GM23338 (cell line): ENCODE results near the gene RIC1. TPM values are rescaled to one million over a fixed set of nuclear protein-coding genes. Genes with fewer than 3 reads are reported as not detected.

Source experiments
- ATAC-seq: fragments of 200-7000 bp; cut with Tn5 transposase; 3 replicates; pipeline ENCODE4 v1.9.1; 2020
- DNase-seq: peaks from one replicate; pipeline ENCODE4 v3.0.0-alpha.2; 2015; ENCODE audit warnings: low spot score
- H2AFZ ChIP-seq: fragments of 200-600 bp; sonication (generic); 2 replicates; pipeline ENCODE4 v1.8.0; 2016; ENCODE audit warnings: antibody characterized with exemption, mild to moderate bottlenecking, moderate library complexity
- H3F3A ChIP-seq: fragments of 200-600 bp; sonication (generic); replicated peaks from 2 replicates; pipeline ENCODE4 v1.8.0; 2017; ENCODE audit warnings: antibody characterized with exemption, mixed run types, low read depth
- H3K27ac ChIP-seq: fragments of 200-600 bp; sonication (generic); 2 replicates; pipeline ENCODE4 v1.6.1; 2016; ENCODE audit warnings: low read depth
- H3K27me3 ChIP-seq: fragments of 200-600 bp; sonication (generic); 2 replicates; pipeline ENCODE4 v1.8.0; 2016; ENCODE audit warnings: mild to moderate bottlenecking, mixed run types, moderate library complexity; ENCODE audit not compliant: insufficient read depth
- H3K36me3 ChIP-seq: fragments of 200-600 bp; sonication (generic); 2 replicates; pipeline ENCODE4 v1.8.0; 2016; ENCODE audit warnings: mild to moderate bottlenecking; ENCODE audit not compliant: insufficient read depth
- H3K4me1 ChIP-seq: fragments of 200-600 bp; sonication (generic); 2 replicates; pipeline ENCODE4 v1.8.0; 2016; ENCODE audit warnings: mild to moderate bottlenecking, moderate library complexity; ENCODE audit not compliant: insufficient read depth
- H3K4me2 ChIP-seq: fragments of 200-600 bp; sonication (generic); 2 replicates; pipeline ENCODE4 v1.7.1; 2017; ENCODE audit warnings: mixed run types
- H3K4me3 ChIP-seq: fragments of 200-600 bp; sonication (generic); 2 replicates; pipeline ENCODE4 v1.6.1; 2016; ENCODE audit warnings: mixed run types
- H3K79me2 ChIP-seq: fragments of 200-600 bp; sonication (generic); replicated peaks from 2 replicates; pipeline ENCODE4 v1.8.0; 2017; ENCODE audit warnings: mild to moderate bottlenecking; ENCODE audit not compliant: insufficient read depth
- H3K9me2 ChIP-seq: fragments of 200-600 bp; sonication (generic); 2 replicates; pipeline ENCODE4 v1.8.0; 2017; ENCODE audit not compliant: insufficient read depth
- H4K20me1 ChIP-seq: fragments of 200-600 bp; sonication (generic); replicated peaks from 2 replicates; pipeline ENCODE4 v1.8.0; 2017; ENCODE audit warnings: mild to moderate bottlenecking; ENCODE audit not compliant: insufficient read depth
- H3K27ac Mint-ChIP-seq: 2 replicates; pipeline ENCODE4 v1.8.0; 2020; ENCODE audit warnings: inconsistent platforms, mild to moderate bottlenecking, moderate library complexity, mixed read lengths
- H3K27me3 Mint-ChIP-seq: 3 replicates; pipeline ENCODE4 v1.8.0; 2022; ENCODE audit warnings: low read depth, mild to moderate bottlenecking, moderate library complexity, mixed read lengths, inconsistent platforms; ENCODE audit not compliant: insufficient read depth, poor library complexity
- H3K36me3 Mint-ChIP-seq: 3 replicates; pipeline ENCODE4 v1.8.0; 2021; ENCODE audit warnings: low read depth, mild to moderate bottlenecking, inconsistent platforms, moderate library complexity, mixed read lengths
- H3K4me1 Mint-ChIP-seq: 3 replicates; pipeline ENCODE4 v1.8.0; 2020; ENCODE audit warnings: mild to moderate bottlenecking, inconsistent platforms, mixed read lengths
- H3K4me3 Mint-ChIP-seq: 3 replicates; pipeline ENCODE4 v1.8.0; 2021; ENCODE audit warnings: moderate library complexity, mild to moderate bottlenecking, inconsistent platforms, mixed read lengths
- H3K9me3 Mint-ChIP-seq: 3 replicates; pipeline ENCODE4 v1.8.0; 2020; ENCODE audit warnings: moderate library complexity, mild to moderate bottlenecking, inconsistent platforms, mixed read lengths
- EZH2 ChIP-seq: fragments of 200-600 bp; sonication (generic); IDR thresholded peaks from one replicate; pipeline ENCODE4 v1.8.0; 2017; ENCODE audit warnings: antibody characterized with exemption, mild to moderate bottlenecking, low read depth; ENCODE audit not compliant: unreplicated experiment
- NANOG ChIP-seq: IDR thresholded peaks from 2 replicates; pipeline ENCODE4 v1.6.1; 2016; ENCODE audit warnings: antibody characterized with exemption, borderline replicate concordance
- POLR2AphosphoS5 ChIP-seq: IDR thresholded peaks from 2 replicates; pipeline ENCODE4 v1.6.1; 2016; ENCODE audit warnings: antibody characterized with exemption, low read depth
- STAT1 ChIP-seq: IDR thresholded peaks from one replicate; pipeline ENCODE4 v1.6.1; 2016; ENCODE audit warnings: antibody characterized with exemption; ENCODE audit not compliant: unreplicated experiment
- ZNF114 ChIP-seq: fragments of 250-450 bp; sonication (Bioruptor Pico); IDR thresholded peaks from 2 replicates; pipeline ENCODE4 v1.5.0; 2020; ENCODE audit warnings: mild to moderate bottlenecking, moderate library complexity
- ZNF331 ChIP-seq: fragments of 250-450 bp; sonication (Bioruptor Pico); IDR thresholded peaks from 2 replicates; pipeline ENCODE4 v1.5.0; 2020; ENCODE audit warnings: low read depth, mild to moderate bottlenecking, moderate library complexity
- polyA plus RNA-seq: library from polyadenylated mRNA; unstranded; fragments of >200 nt; fragmentation: Nextera tagmentation; extraction: Ambion mirVana; gene quantifications from 2 replicates; pipeline ENCODE4 v1.2.1, GENCODE V29; 2016
- total RNA-seq: library from RNA; depleted of rRNA; stranded (reverse); fragments of >200 nt; shearing (Covaris generic); gene quantifications from 2 replicates; pipeline ENCODE4 v1.2.3, GENCODE V29; 2014
- TF ChIP-seq, protein P1 (sequence below): IDR thresholded peaks from one replicate; pipeline ENCODE4 v1.6.1; 2018; ENCODE audit warnings: antibody characterized with exemption; ENCODE audit not compliant: unreplicated experiment
- TF ChIP-seq, protein P2 (sequence below), 2 experiments: fragments of 200-600 bp in 1 of 2; sonication (generic) in 1 of 2; conservative IDR thresholded peaks; 2 replicates each; pipeline versions ENCODE4 v1.5.1 to v1.6.1; 2016 to 2017; ENCODE audit warnings: antibody characterized with exemption in 2 of 2, low read depth in 2 of 2, mild to moderate bottlenecking in 2 of 2, moderate library complexity in 1 of 2
- TF ChIP-seq, protein P3 (sequence below): fragments of 250-450 bp; sonication (Bioruptor Pico); IDR thresholded peaks from 2 replicates; pipeline ENCODE4 v1.5.0; 2020; ENCODE audit warnings: mild to moderate bottlenecking, moderate library complexity

Gene RIC1
- total and polyA plus RNA-seq, 2 experiments from 2014 or later: 7.8 to 34.9 TPM

DNA sequence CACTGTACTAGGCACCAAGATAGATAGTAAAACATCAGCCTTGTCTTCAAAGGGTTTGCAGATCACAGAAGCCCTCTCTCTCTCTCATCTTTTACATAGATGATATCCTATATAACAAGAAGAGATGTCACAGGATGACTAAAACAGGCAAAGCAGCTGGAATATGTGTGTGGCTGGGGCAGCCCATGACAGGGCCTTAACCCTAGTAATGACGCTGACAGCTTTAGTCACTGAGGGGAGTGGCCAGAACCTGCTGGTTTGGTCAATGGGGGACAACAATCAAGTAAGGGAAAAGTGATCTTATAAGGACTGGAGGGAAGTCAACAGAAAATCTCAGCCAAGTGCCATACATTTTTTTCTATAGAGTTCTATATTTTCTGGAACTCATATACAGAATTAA, 41.9 kb upstream of the RIC1 start (continued):
- TF ChIP-seq ZNF114 (CRISPR knock-in tag) (no peak), ZNF331 (CRISPR knock-in tag) (no peak)
- TF ChIP-seq, protein P1, sequence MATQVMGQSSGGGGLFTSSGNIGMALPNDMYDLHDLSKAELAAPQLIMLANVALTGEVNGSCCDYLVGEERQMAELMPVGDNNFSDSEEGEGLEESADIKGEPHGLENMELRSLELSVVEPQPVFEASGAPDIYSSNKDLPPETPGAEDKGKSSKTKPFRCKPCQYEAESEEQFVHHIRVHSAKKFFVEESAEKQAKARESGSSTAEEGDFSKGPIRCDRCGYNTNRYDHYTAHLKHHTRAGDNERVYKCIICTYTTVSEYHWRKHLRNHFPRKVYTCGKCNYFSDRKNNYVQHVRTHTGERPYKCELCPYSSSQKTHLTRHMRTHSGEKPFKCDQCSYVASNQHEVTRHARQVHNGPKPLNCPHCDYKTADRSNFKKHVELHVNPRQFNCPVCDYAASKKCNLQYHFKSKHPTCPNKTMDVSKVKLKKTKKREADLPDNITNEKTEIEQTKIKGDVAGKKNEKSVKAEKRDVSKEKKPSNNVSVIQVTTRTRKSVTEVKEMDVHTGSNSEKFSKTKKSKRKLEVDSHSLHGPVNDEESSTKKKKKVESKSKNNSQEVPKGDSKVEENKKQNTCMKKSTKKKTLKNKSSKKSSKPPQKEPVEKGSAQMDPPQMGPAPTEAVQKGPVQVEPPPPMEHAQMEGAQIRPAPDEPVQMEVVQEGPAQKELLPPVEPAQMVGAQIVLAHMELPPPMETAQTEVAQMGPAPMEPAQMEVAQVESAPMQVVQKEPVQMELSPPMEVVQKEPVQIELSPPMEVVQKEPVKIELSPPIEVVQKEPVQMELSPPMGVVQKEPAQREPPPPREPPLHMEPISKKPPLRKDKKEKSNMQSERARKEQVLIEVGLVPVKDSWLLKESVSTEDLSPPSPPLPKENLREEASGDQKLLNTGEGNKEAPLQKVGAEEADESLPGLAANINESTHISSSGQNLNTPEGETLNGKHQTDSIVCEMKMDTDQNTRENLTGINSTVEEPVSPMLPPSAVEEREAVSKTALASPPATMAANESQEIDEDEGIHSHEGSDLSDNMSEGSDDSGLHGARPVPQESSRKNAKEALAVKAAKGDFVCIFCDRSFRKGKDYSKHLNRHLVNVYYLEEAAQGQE: no peak

DNA sequence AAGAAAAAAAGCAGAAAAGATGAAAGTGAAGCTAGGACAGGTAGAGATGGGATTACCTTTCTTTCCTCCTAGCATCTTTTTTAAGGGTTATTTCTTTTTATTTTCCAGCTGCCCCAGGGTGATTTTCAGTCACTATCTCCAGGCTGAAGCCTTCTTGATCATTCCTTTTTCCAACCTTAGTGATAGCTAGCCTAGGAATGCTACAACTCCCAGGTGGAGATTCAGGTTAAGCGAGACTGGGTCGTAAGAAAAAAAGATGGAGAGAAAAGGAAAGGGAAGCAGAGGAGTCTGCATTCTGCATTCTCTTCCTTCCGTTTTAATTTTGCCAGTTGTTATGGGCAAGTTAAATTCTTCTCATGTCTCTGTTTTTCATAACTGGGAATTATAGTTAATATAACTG, 36.7 kb upstream of the RIC1 start:
- no peaks in the 10 kb centered on the region for H3K9me3 Mint-ChIP-seq
- H3K27me3 Mint-ChIP-seq: peaks cover 4% of the 10 kb centered on the region
- Histone ChIP-seq H3K4me2 (no peak overlapping the region), H3K9me2 (no peaks in the 10 kb centered on the region), H3K4me1 (no peaks in the 10 kb centered on the region), H2AFZ (no peak overlapping the region), H3K36me3 (no peaks in the 10 kb centered on the region), H3F3A (no peaks in the 10 kb centered on the region), H4K20me1 (no peaks in the 10 kb centered on the region), H3K79me2 (no peaks in the 10 kb centered on the region), H3K27me3 (no peaks in the 10 kb centered on the region), H3K27ac (no peak overlapping the region), H3K4me3 (no peak overlapping the region)
- ATAC-seq (no peak), DNase-seq (no peak)
- no peak overlapping the region for H3K27ac Mint-ChIP-seq
- TF ChIP-seq, protein P2, sequence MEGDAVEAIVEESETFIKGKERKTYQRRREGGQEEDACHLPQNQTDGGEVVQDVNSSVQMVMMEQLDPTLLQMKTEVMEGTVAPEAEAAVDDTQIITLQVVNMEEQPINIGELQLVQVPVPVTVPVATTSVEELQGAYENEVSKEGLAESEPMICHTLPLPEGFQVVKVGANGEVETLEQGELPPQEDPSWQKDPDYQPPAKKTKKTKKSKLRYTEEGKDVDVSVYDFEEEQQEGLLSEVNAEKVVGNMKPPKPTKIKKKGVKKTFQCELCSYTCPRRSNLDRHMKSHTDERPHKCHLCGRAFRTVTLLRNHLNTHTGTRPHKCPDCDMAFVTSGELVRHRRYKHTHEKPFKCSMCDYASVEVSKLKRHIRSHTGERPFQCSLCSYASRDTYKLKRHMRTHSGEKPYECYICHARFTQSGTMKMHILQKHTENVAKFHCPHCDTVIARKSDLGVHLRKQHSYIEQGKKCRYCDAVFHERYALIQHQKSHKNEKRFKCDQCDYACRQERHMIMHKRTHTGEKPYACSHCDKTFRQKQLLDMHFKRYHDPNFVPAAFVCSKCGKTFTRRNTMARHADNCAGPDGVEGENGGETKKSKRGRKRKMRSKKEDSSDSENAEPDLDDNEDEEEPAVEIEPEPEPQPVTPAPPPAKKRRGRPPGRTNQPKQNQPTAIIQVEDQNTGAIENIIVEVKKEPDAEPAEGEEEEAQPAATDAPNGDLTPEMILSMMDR (conservative IDR thresholded peaks at IDR 0.05; ENCODE audit: low read depth in 2 of 2): no peak
- TF ChIP-seq STAT1: no peak
- H3K4me1 Mint-ChIP-seq: peaks cover 4% of the 10 kb centered on the region; the same call in 2 of the 3 replicates
- H3K36me3 Mint-ChIP-seq: no peaks in the 10 kb centered on the region
- no peak overlapping the region for H3K4me3 Mint-ChIP-seq

DNA sequence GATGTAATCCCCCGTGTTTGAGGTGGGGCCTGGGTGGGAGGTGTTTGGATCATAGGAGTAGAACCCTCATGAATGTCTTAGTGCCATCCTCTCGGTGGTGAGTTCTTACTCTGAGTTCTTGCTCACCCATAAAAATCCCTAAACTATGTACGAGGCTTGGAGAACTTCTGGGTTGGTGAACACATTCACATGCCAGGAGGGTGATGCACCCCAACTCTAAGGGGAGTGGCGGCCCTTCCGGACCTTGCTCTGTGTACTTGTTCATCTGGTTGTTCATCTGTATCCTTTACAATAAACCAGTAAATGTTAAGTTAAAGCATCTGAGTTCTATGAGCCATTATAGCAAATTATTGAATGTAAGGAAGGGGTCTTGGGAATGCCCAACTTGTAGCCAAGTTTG, 36.0 kb upstream of the RIC1 start:
- Histone ChIP-seq H3K4me3 (no peak overlapping the region), H2AFZ (no peak overlapping the region), H3K4me2 (no peak overlapping the region), H3K4me1 (no peaks in the 10 kb centered on the region), H3K36me3 (no peaks in the 10 kb centered on the region), H3K27me3 (no peaks in the 10 kb centered on the region), H3K9me2 (no peaks in the 10 kb centered on the region), H4K20me1 (no peaks in the 10 kb centered on the region), H3K79me2 (no peaks in the 10 kb centered on the region), H3K27ac (no peak overlapping the region), H3F3A (no peaks in the 10 kb centered on the region)
- no peak for DNase-seq
- Mint-ChIP-seq H3K4me3 (no peak overlapping the region), H3K27me3 (peaks cover 4% of the 10 kb centered on the region), H3K36me3 (no peaks in the 10 kb centered on the region), H3K9me3 (no peaks in the 10 kb centered on the region), H3K4me1 (peaks cover 4% of the 10 kb centered on the region; the same call in 2 of the 3 replicates), H3K27ac (no peak overlapping the region)
- ATAC-seq: no peak
- TF ChIP-seq, protein P3, sequence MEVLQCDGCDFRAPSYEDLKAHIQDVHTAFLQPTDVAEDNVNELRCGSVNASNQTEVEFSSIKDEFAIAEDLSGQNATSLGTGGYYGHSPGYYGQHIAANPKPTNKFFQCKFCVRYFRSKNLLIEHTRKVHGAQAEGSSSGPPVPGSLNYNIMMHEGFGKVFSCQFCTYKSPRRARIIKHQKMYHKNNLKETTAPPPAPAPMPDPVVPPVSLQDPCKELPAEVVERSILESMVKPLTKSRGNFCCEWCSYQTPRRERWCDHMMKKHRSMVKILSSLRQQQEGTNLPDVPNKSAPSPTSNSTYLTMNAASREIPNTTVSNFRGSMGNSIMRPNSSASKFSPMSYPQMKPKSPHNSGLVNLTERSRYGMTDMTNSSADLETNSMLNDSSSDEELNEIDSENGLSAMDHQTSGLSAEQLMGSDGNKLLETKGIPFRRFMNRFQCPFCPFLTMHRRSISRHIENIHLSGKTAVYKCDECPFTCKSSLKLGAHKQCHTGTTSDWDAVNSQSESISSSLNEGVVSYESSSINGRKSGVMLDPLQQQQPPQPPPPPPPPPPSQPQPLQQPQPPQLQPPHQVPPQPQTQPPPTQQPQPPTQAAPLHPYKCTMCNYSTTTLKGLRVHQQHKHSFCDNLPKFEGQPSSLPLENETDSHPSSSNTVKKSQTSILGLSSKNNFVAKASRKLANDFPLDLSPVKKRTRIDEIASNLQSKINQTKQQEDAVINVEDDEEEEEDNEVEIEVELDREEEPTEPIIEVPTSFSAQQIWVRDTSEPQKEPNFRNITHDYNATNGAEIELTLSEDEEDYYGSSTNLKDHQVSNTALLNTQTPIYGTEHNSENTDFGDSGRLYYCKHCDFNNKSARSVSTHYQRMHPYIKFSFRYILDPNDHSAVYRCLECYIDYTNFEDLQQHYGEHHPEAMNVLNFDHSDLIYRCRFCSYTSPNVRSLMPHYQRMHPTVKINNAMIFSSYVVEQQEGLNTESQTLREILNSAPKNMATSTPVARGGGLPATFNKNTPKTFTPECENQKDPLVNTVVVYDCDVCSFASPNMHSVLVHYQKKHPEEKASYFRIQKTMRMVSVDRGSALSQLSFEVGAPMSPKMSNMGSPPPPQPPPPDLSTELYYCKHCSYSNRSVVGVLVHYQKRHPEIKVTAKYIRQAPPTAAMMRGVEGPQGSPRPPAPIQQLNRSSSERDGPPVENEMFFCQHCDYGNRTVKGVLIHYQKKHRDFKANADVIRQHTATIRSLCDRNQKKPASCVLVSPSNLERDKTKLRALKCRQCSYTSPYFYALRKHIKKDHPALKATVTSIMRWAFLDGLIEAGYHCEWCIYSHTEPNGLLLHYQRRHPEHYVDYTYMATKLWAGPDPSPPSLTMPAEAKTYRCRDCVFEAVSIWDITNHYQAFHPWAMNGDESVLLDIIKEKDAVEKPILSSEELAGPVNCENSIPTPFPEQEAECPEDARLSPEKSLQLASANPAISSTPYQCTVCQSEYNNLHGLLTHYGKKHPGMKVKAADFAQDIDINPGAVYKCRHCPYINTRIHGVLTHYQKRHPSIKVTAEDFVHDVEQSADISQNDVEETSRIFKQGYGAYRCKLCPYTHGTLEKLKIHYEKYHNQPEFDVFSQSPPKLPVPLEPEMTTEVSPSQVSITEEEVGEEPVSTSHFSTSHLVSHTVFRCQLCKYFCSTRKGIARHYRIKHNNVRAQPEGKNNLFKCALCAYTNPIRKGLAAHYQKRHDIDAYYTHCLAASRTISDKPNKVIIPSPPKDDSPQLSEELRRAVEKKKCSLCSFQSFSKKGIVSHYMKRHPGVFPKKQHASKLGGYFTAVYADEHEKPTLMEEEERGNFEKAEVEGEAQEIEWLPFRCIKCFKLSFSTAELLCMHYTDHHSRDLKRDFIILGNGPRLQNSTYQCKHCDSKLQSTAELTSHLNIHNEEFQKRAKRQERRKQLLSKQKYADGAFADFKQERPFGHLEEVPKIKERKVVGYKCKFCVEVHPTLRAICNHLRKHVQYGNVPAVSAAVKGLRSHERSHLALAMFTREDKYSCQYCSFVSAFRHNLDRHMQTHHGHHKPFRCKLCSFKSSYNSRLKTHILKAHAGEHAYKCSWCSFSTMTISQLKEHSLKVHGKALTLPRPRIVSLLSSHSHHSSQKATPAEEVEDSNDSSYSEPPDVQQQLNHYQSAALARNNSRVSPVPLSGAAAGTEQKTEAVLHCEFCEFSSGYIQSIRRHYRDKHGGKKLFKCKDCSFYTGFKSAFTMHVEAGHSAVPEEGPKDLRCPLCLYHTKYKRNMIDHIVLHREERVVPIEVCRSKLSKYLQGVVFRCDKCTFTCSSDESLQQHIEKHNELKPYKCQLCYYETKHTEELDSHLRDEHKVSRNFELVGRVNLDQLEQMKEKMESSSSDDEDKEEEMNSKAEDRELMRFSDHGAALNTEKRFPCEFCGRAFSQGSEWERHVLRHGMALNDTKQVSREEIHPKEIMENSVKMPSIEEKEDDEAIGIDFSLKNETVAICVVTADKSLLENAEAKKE (CRISPR knock-in tag): no peak
- TF ChIP-seq NANOG (no peak), POLR2AphosphoS5 (no peak), EZH2 (no peak)
